ENCODE results near the gene HOXA9.

HOXA9 gene

DNA sequence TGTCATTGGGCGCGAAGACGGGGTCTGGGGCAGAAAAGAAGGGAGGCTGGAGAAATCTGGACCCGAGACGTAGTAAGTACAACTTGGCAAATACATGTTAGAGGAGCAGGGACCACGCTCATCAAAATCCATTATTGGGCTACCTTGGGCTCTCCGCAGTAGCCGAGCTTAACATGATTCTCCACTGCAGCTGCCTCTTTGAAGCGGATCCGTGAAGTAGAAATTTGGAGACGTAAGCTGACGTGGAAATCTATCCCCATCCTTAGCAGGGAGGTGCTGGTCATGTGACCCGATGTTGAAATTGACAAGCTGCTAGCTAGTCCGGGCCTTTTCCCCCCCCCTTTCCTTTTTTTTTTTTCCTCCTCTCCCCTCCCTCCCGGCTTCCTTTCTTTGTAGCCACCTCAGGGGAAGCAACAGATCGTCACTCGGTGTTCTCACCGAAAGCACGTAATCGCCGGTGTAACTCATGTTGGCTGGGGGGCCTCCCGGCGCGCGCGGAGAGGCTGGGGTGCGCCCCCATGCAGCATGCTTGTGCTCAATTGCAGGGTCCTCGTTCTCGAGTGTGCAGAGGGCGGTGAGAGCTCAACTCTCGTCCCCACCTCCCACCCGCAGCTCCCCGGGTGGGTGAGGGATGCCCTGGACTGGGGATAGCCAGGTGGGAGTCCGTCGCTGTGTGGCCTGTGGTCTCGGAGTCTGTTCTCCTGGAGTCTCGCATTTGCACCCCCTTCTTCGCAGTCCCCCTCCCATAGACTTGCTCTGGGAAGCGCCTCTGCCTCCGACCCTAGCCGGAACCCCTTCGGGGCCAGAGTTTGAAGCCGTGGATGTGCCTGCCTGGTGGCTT is 19.9 kb upstream of the HOXA9 start, which contains the start of gene HOXA11:
HOXA11 (minus strand) TSS at position 220 of the 841 bp plus-strand sequence; CDS start at position 132, 88 bp downstream.
- no peaks in the 10 kb centered on the region for H3K9me3 Mint-ChIP-seq
- peaks cover 32% of the 10 kb centered on the region for H3K4me1 Mint-ChIP-seq
- H3K27ac Mint-ChIP-seq: no peak within 1 kb of the TSS
- H3K27me3 Mint-ChIP-seq: peaks cover 94% of the 10 kb centered on the region
- no peak for ATAC-seq
- peak within 1 kb of the TSS; percentile 22 for H3K4me3 Mint-ChIP-seq
- H3K36me3 Mint-ChIP-seq: no peaks in the 10 kb centered on the region

GRCh38 chr7:27184337-27185012 is 19.1 kb upstream of the HOXA9 start:
- H3K27me3 Mint-ChIP-seq: peaks cover 94% of the 10 kb centered on the region
- H3K27ac Mint-ChIP-seq: no peak overlapping the region
- no peaks in the 10 kb centered on the region for H3K9me3 Mint-ChIP-seq
- no peaks in the 10 kb centered on the region for H3K36me3 Mint-ChIP-seq
- no peak for ATAC-seq
- H3K4me3 Mint-ChIP-seq: peak overlapping the region; percentile 22
- peaks cover 40% of the 10 kb centered on the region for H3K4me1 Mint-ChIP-seq

- Mint-ChIP-seq H3K4me1 (peaks cover 36% of the 10 kb centered on the region), H3K36me3 (no peaks in the 10 kb centered on the region), H3K27me3 (peaks cover 94% of the 10 kb centered on the region), H3K4me3 (no peak overlapping the region), H3K27ac (no peak overlapping the region), H3K9me3 (no peaks in the 10 kb centered on the region)
- no peak for ATAC-seq
Measured at GRCh38 chr7:27183682-27184336, 18.5 kb upstream of the HOXA9 start.

- ATAC-seq: no peak
- H3K4me3 Mint-ChIP-seq: peak overlapping the region; percentile 14
- no peak overlapping the region for H3K27ac Mint-ChIP-seq
- H3K4me1 Mint-ChIP-seq: peaks cover 28% of the 10 kb centered on the region
- no peaks in the 10 kb centered on the region for H3K9me3 Mint-ChIP-seq
- no peaks in the 10 kb centered on the region for H3K36me3 Mint-ChIP-seq
- peaks cover 94% of the 10 kb centered on the region for H3K27me3 Mint-ChIP-seq
Measured at GRCh38 chr7:27182861-27183681, 17.7 kb upstream of the HOXA9 start.

GRCh38 chr7:27182285-27182841 is 17.0 kb upstream of the HOXA9 start:
- peaks cover 24% of the 10 kb centered on the region for H3K4me1 Mint-ChIP-seq
- H3K4me3 Mint-ChIP-seq: no peak overlapping the region
- H3K27ac Mint-ChIP-seq: no peak overlapping the region
- ATAC-seq: no peak
- H3K27me3 Mint-ChIP-seq: peaks cover 94% of the 10 kb centered on the region
- no peaks in the 10 kb centered on the region for H3K9me3 Mint-ChIP-seq
- no peaks in the 10 kb centered on the region for H3K36me3 Mint-ChIP-seq

GRCh38 chr7:27181795-27182275 is 16.5 kb upstream of the HOXA9 start:
- ATAC-seq: no peak
- Mint-ChIP-seq H3K9me3 (no peaks in the 10 kb centered on the region), H3K27ac (no peak overlapping the region), H3K4me1 (peaks cover 24% of the 10 kb centered on the region), H3K36me3 (no peaks in the 10 kb centered on the region), H3K4me3 (no peak overlapping the region), H3K27me3 (peaks cover 94% of the 10 kb centered on the region)

- Mint-ChIP-seq H3K27me3 (peaks cover 94% of the 10 kb centered on the region), H3K4me1 (peaks cover 24% of the 10 kb centered on the region), H3K27ac (no peak overlapping the region), H3K9me3 (no peaks in the 10 kb centered on the region), H3K36me3 (no peaks in the 10 kb centered on the region), H3K4me3 (peak overlapping the region; percentile 31)
- no peak for ATAC-seq
Measured at GRCh38 chr7:27180431-27181420, 15.4 kb upstream of the HOXA9 start.

DNA sequence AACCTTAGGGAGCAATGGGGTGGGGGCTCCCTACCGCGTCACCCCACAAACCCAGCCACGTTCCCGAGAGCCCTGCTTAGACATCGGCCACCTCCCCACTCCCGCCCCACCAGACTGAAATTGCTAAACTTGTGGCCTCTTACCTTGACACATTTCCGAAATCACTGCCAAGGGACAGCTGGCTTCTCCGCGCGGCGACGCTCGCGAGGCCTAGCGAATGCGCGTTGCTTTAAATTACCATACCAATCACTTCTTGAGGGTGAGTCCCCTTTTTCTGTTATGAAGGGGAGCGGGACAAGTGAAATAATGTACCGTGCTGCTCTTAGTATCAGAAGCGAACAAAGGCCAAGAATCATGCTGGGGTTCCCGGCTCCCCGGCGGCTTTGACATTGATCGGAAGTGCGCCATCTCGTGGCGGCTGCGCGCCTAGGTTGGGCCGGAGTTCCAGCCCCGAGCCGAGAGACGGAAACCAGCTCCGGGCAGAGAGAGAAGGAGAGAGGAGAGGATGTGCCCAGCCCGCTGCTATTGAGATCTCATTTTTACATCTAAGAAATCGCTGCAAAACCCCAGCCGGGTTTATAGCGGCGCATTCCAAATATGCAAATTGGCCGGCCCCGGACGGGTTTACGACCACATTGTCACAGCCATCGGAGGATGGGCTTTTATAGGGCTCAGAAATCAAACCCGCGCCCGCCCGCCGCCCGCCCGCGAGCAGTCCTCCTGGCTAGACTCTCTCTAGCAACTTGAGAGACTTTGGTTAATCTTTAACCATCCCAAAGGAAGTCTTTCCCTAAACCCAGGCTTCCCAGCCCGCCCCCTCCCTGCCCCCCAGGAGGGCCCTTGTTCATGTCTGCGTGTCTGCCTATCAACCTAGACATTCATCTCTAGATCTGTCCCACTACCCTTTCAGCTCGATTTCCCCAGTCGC is 14.4 kb upstream of the HOXA9 start:
- Mint-ChIP-seq H3K4me1 (peaks cover 26% of the 10 kb centered on the region), H3K4me3 (peak overlapping the region; percentile 31), H3K27me3 (peaks cover 94% of the 10 kb centered on the region), H3K9me3 (no peaks in the 10 kb centered on the region), H3K27ac (no peak overlapping the region), H3K36me3 (no peaks in the 10 kb centered on the region)
- ATAC-seq: no peak

- H3K27ac Mint-ChIP-seq: no peak overlapping the region
- ATAC-seq: no peak
- peaks cover 24% of the 10 kb centered on the region for H3K4me1 Mint-ChIP-seq
- H3K4me3 Mint-ChIP-seq: no peak overlapping the region
- H3K27me3 Mint-ChIP-seq: peaks cover 94% of the 10 kb centered on the region
- H3K36me3 Mint-ChIP-seq: no peaks in the 10 kb centered on the region
- no peaks in the 10 kb centered on the region for H3K9me3 Mint-ChIP-seq
Measured at GRCh38 chr7:27179030-27179429, 13.7 kb upstream of the HOXA9 start.

DNA sequence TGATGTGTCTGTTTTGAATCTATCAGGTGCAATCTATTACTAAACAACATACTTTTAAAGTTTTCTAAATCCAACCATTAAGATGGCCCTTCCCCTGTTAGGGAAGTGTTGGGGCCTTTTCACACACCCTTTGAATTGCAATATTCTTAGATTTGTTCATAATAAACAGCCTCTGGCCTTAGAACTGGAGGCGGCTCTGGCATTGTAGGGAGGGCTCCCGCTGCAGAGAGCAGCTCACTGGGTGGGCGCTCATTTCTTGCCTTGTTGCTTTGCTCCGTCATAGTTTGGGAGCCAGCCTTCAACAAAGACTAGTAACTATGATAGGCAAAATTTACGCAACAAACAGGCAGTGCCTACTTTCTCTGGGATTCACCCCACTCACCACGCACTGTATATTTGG is 13.0 kb upstream of the HOXA9 start:
- Mint-ChIP-seq H3K9me3 (no peaks in the 10 kb centered on the region), H3K27me3 (peaks cover 92% of the 10 kb centered on the region), H3K27ac (no peak overlapping the region), H3K4me3 (no peak overlapping the region), H3K36me3 (no peaks in the 10 kb centered on the region), H3K4me1 (peaks cover 24% of the 10 kb centered on the region)
- ATAC-seq: no peak

DNA sequence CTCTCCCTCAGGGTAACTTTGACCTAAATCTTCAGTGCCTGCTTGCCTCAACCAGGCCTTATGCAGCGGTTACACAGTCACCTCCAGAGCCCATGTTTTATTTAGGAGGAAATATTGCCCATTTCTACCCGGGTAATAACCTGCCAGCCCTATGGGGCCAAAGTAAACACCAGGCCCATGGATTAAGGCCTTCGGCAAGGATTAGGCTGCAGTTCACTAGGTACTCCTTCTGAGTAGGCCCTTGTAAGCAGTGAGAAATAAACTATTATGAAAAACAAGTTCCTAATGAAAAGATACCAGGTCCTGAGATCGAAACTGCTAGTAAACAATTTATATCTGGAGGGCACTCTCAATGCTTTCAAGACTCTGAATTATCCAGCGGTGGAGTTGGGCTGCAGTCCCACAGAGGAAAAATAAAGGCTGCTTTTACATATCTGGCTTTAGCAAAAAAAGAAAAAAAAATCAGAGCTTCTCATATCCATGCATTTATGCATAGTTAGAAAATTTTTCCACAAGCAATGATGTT is 12.5 kb upstream of the HOXA9 start:
- no peaks in the 10 kb centered on the region for H3K36me3 Mint-ChIP-seq
- no peaks in the 10 kb centered on the region for H3K9me3 Mint-ChIP-seq
- H3K27me3 Mint-ChIP-seq: peaks cover 89% of the 10 kb centered on the region
- H3K4me1 Mint-ChIP-seq: peaks cover 22% of the 10 kb centered on the region
- H3K4me3 Mint-ChIP-seq: no peak overlapping the region
- no peak overlapping the region for H3K27ac Mint-ChIP-seq
- no peak for ATAC-seq

GRCh38 chr7:27176962-27177794 is 11.8 kb upstream of the HOXA9 start:
- peaks cover 89% of the 10 kb centered on the region for H3K27me3 Mint-ChIP-seq
- H3K4me3 Mint-ChIP-seq: no peak overlapping the region
- no peaks in the 10 kb centered on the region for H3K36me3 Mint-ChIP-seq

More at GRCh38 chr7:27176962-27177794, 11.8 kb upstream of the HOXA9 start:
- no peak overlapping the region for H3K27ac Mint-ChIP-seq
- no peaks in the 10 kb centered on the region for H3K9me3 Mint-ChIP-seq
- peaks cover 22% of the 10 kb centered on the region for H3K4me1 Mint-ChIP-seq
- ATAC-seq: no peak

All from stimulated activated memory B cell treated with anti-CD40 and anti-IgM and Interleukin-4, amounts not matched to agents 10 μg/mL and 1 μg/mL and 100 μg/mL, for 72 hours (primary cell).